Bronchial epithelial cell (primary cell): ENCODE measurements around the gene C12orf57. TPM values are rescaled to one million over a fixed set of nuclear protein-coding genes. Genes with fewer than 3 reads are reported as not detected.

Source experiments
- DNase-seq: peaks from one replicate; pipeline ENCODE4 v3.0.0-alpha.2; 2010; ENCODE audit warnings: low read depth
- FAIRE-seq: peaks from 2 replicates; lab custom pipeline; 2011; peaks lifted over from hg19 to GRCh38; lab: Jason Lieb, UNC
- H3K27me3 ChIP-seq: 2 replicates; pipeline ENCODE4 v1.5.1; 2011; ENCODE audit warnings: low read length; ENCODE audit not compliant: control insufficient read depth, insufficient read depth
- H3K36me3 ChIP-seq: 2 replicates; pipeline ENCODE4 v1.5.1; 2011; ENCODE audit warnings: low read length; ENCODE audit not compliant: control insufficient read depth, insufficient read depth
- H3K4me3 ChIP-seq: 2 replicates; pipeline ENCODE4 v1.5.1; 2011; ENCODE audit warnings: mild to moderate bottlenecking, low read depth, low read length, control low read depth
- CTCF ChIP-seq: IDR thresholded peaks from 2 replicates; pipeline ENCODE4 v1.5.1; 2011; ENCODE audit warnings: mild to moderate bottlenecking, moderate library complexity, low read length, control low read depth, inconsistent platforms; ENCODE audit not compliant: insufficient read depth, severe bottlenecking
- total RNA-seq: library from RNA; depleted of rRNA; stranded (reverse); fragments of >200 nt; gene quantifications from 2 replicates; pipeline ENCODE4 v1.2.1, GENCODE V29; 2014

The C12orf57 gene
- total RNA-seq, 1 donor from 2014 or later = 161 TPM

GRCh38 chr12:6909421-6910145 is 34.2 kb upstream of the C12orf57 start:
- Histone ChIP-seq H3K4me3 (no peak overlapping the region), H3K36me3 (no peaks in the 10 kb centered on the region), H3K27me3 (peaks cover 2% of the 10 kb centered on the region)
- DNase-seq (no peak), FAIRE-seq (no peak)
- TF ChIP-seq CTCF = no peak

GRCh38 chr12:6912164-6912935 is 31.5 kb upstream of the C12orf57 start:
- TF ChIP-seq CTCF = no peak
- no peak for FAIRE-seq

GRCh38 chr12:6914246-6914946 is 29.4 kb upstream of the C12orf57 start, which contains the start of gene ENO2:
TSS of gene ENO2 (plus strand) at chr12:6914580. CDS start at chr12:6915833, 1,253 bp downstream.
- FAIRE-seq (no peak), DNase-seq (peak; percentile 38)
- no peak for TF ChIP-seq CTCF

More at GRCh38 chr12:6912164-6912935, 31.5 kb upstream of the C12orf57 start:
- no peak for DNase-seq
- Histone ChIP-seq H3K4me3 (no peak overlapping the region), H3K36me3 (peaks cover 3% of the 10 kb centered on the region), H3K27me3 (peaks cover 2% of the 10 kb centered on the region)

GRCh38 chr12:6914947-6915788 is 28.7 kb upstream of the C12orf57 start:
- Histone ChIP-seq H3K36me3 (peaks cover 4% of the 10 kb centered on the region), H3K4me3 (peak overlapping the region; percentile 56), H3K27me3 (peaks cover 2% of the 10 kb centered on the region)
- no peak for FAIRE-seq
- no peak for DNase-seq
- no peak for TF ChIP-seq CTCF

More at GRCh38 chr12:6914246-6914946, 29.4 kb upstream of the C12orf57 start, which contains the start of gene ENO2:
- Histone ChIP-seq H3K4me3 (peak within 1 kb of the TSS; percentile 56), H3K36me3 (peaks cover 4% of the 10 kb centered on the region), H3K27me3 (peaks cover 2% of the 10 kb centered on the region)

- no peak for FAIRE-seq
- no peak for DNase-seq
- Histone ChIP-seq H3K4me3 (no peak overlapping the region), H3K36me3 (peaks cover 4% of the 10 kb centered on the region), H3K27me3 (peaks cover 2% of the 10 kb centered on the region)
- TF ChIP-seq CTCF = no peak
Measured at GRCh38 chr12:6915789-6916285, 28.0 kb upstream of the C12orf57 start.
